ENCODE results near the gene PTPRG.

Gene PTPRG

DNA sequence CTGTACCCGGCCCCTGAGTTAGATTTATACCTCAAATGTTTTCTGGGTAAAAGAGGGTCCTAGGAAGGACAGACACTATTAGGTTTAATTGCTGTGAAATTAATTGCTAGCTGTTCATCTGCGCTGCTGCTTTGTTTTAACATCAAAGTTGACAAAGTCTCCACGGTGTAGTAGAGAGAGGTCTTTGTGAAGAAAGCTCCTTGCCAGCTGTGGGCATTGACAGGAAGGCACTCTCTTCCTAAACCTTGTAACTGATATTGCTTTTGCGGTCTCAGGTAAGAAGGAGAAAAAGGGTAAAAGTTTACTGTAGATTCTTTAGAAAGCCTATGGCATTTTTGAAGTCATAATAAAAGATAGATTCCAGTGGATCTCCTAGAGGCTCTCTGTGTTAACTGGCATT is 68.1 kb downstream of the PTPRG start:
- TF ChIP-seq, protein P1, sequence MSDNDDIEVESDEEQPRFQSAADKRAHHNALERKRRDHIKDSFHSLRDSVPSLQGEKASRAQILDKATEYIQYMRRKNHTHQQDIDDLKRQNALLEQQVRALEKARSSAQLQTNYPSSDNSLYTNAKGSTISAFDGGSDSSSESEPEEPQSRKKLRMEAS (IDR thresholded peaks at IDR 0.05): no peak
- TF ChIP-seq, protein P2, sequence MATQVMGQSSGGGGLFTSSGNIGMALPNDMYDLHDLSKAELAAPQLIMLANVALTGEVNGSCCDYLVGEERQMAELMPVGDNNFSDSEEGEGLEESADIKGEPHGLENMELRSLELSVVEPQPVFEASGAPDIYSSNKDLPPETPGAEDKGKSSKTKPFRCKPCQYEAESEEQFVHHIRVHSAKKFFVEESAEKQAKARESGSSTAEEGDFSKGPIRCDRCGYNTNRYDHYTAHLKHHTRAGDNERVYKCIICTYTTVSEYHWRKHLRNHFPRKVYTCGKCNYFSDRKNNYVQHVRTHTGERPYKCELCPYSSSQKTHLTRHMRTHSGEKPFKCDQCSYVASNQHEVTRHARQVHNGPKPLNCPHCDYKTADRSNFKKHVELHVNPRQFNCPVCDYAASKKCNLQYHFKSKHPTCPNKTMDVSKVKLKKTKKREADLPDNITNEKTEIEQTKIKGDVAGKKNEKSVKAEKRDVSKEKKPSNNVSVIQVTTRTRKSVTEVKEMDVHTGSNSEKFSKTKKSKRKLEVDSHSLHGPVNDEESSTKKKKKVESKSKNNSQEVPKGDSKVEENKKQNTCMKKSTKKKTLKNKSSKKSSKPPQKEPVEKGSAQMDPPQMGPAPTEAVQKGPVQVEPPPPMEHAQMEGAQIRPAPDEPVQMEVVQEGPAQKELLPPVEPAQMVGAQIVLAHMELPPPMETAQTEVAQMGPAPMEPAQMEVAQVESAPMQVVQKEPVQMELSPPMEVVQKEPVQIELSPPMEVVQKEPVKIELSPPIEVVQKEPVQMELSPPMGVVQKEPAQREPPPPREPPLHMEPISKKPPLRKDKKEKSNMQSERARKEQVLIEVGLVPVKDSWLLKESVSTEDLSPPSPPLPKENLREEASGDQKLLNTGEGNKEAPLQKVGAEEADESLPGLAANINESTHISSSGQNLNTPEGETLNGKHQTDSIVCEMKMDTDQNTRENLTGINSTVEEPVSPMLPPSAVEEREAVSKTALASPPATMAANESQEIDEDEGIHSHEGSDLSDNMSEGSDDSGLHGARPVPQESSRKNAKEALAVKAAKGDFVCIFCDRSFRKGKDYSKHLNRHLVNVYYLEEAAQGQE (IDR thresholded peaks at IDR 0.05; ENCODE audit: low read depth): no peak
- TF ChIP-seq CEBPB (IDR thresholded peaks at IDR 0.05) (no peak), ZBTB7A (IDR thresholded peaks at IDR 0.05; ENCODE audit: low read depth) (no peak), EGR1 (IDR thresholded peaks at IDR 0.05) (no peak), TAF1 (IDR thresholded peaks at IDR 0.05; ENCODE audit: low read depth) (no peak), TEAD4 (IDR thresholded peaks at IDR 0.05) (no peak), RAD21 (IDR thresholded peaks at IDR 0.05; ENCODE audit: low read depth) (no peak)

DNA sequence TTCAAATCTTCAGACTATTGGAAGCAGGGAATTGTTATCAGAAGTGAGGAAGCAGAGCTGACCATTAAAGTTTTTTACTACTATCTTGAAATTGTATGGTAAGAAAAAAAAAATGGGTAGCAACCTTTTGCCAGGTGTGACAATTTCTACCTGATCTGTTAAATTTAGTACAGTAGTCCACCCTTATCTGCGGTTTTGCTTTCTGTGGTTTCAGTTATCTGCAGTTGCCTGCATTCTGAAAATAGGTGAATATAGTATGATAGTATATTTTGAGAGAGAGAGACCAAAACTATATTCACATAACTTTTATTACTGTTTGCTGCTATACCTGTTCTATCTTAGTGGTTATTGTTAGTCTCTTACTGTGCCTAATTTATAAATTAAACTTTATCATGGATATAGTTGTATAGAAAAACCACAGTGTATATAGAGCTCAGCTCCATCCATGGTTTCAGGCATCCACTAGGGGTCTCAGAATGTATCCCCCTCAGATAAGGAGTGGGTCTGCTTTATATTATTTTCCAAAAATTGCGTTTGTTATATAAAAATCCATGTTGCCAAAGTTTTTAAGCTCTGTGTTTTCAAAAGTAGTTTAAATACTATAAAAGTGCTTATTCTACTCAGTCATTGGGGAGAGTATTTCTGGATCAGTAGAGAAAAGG is 69.9 kb downstream of the PTPRG start:
- TF ChIP-seq NFIC (IDR thresholded peaks at IDR 0.05) (no peak), EGR1 (IDR thresholded peaks at IDR 0.05) (no peak), YY1 (IDR thresholded peaks at IDR 0.05; ENCODE audit: low read depth) (no peak), TEAD4 (IDR thresholded peaks at IDR 0.05) (no peak), CREB1 (IDR thresholded peaks at IDR 0.05; ENCODE audit: low read depth) (no peak), EP300 (IDR thresholded peaks at IDR 0.05; ENCODE audit: borderline replicate concordance) (no peak), FOXM1 (IDR thresholded peaks at IDR 0.05; ENCODE audit: borderline replicate concordance, low read depth) (no peak), TCF12 (IDR thresholded peaks at IDR 0.05; ENCODE audit: low read depth) (no peak), CEBPB (IDR thresholded peaks at IDR 0.05) (no peak), TAF1 (IDR thresholded peaks at IDR 0.05; ENCODE audit: low read depth) (no peak), RAD21 (IDR thresholded peaks at IDR 0.05; ENCODE audit: low read depth) (no peak), ZBTB7A (IDR thresholded peaks at IDR 0.05; ENCODE audit: low read depth) (no peak)
- TF ChIP-seq, protein P1 (IDR thresholded peaks at IDR 0.05): no peak
- TF ChIP-seq, protein P2 (IDR thresholded peaks at IDR 0.05; ENCODE audit: low read depth): no peak
- TF ChIP-seq, protein P3, sequence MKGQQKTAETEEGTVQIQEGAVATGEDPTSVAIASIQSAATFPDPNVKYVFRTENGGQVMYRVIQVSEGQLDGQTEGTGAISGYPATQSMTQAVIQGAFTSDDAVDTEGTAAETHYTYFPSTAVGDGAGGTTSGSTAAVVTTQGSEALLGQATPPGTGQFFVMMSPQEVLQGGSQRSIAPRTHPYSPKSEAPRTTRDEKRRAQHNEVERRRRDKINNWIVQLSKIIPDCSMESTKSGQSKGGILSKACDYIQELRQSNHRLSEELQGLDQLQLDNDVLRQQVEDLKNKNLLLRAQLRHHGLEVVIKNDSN (IDR thresholded peaks at IDR 0.05): no peak

DNA sequence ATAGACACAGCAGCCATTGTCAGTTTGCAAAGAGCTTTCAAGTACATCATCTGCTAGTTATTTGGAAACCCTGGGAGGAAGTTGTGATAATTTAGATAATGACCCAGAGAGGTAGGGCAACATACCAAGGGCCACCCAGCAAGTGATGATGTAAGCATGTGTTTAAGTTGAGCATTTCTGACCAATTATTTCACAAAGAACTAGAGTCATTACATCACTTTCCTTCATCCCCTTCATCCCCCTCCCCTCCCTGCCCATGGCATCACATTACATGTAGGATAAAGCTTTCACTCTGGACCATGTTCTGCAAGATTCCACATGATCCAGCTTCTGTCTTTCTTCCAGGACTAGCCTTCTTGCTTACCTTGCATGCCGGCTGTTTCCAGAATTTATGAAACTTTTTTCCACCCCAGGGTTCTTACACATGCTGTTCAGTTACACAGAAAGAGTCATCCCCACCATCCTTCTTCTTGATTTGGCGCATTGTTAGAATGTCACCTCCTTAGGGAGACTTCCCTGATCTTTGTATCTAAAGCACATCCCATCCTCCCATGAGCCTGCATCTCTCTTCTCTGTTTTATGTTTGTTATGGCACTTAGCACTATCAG is 71.3 kb downstream of the PTPRG start:
- TF ChIP-seq ZBTB7A (IDR thresholded peaks at IDR 0.05; ENCODE audit: low read depth): no peak
- no peak for TF ChIP-seq RAD21 (IDR thresholded peaks at IDR 0.05; ENCODE audit: low read depth)
- TF ChIP-seq EP300 (IDR thresholded peaks at IDR 0.05; ENCODE audit: borderline replicate concordance): no peak
- TF ChIP-seq TEAD4 (IDR thresholded peaks at IDR 0.05): no peak
- TF ChIP-seq, protein P3 (IDR thresholded peaks at IDR 0.05): no peak
- TF ChIP-seq CREB1 (IDR thresholded peaks at IDR 0.05; ENCODE audit: low read depth): no peak
- TF ChIP-seq, protein P1 (IDR thresholded peaks at IDR 0.05): no peak
- TF ChIP-seq FOXM1 (IDR thresholded peaks at IDR 0.05; ENCODE audit: borderline replicate concordance, low read depth): no peak

DNA sequence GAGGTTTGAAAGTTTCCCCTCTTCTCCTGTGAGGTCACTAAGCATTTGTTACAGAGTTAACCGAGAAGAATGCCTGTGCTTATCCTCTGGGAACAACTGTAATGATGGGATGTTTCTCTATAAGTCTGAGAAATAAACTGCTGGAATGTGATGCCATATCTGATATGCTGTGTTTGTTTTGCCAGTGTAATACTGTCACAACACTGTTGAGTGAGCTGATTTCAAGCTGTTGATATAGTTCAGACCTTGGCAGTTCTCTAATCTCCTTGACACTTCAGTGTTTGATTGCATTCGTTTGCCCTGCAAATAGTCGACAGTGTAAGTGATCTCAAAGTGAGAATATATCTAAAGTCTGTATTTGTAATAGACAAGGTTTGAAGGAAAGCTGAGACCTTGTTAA is 73.3 kb downstream of the PTPRG start:
- TF ChIP-seq CEBPB (IDR thresholded peaks at IDR 0.05): no peak
- no peak for TF ChIP-seq EGR1 (IDR thresholded peaks at IDR 0.05)
- TF ChIP-seq, protein P2 (IDR thresholded peaks at IDR 0.05; ENCODE audit: low read depth): no peak
- TF ChIP-seq, protein P3 (IDR thresholded peaks at IDR 0.05): no peak
- TF ChIP-seq RAD21 (IDR thresholded peaks at IDR 0.05; ENCODE audit: low read depth): no peak
- TF ChIP-seq CREB1 (IDR thresholded peaks at IDR 0.05; ENCODE audit: low read depth): no peak
- TF ChIP-seq, protein P1 (IDR thresholded peaks at IDR 0.05): no peak
- TF ChIP-seq TAF1 (IDR thresholded peaks at IDR 0.05; ENCODE audit: low read depth): no peak
- TF ChIP-seq EP300 (IDR thresholded peaks at IDR 0.05; ENCODE audit: borderline replicate concordance): no peak
- no peak for TF ChIP-seq NFIC (IDR thresholded peaks at IDR 0.05)
- no peak for TF ChIP-seq FOXM1 (IDR thresholded peaks at IDR 0.05; ENCODE audit: borderline replicate concordance, low read depth)
- no peak for TF ChIP-seq ZBTB7A (IDR thresholded peaks at IDR 0.05; ENCODE audit: low read depth)
- TF ChIP-seq TCF12 (IDR thresholded peaks at IDR 0.05; ENCODE audit: low read depth): no peak
- no peak for TF ChIP-seq TEAD4 (IDR thresholded peaks at IDR 0.05)
- TF ChIP-seq YY1 (IDR thresholded peaks at IDR 0.05; ENCODE audit: low read depth): no peak
